ENCODE results near the gene IMMP1L.

GRCh38 chr11:31443802-31444201 lies 65.6 kb downstream of the IMMP1L start:
- TF ChIP-seq CTCF (IDR thresholded peaks at IDR 0.05; ENCODE audit: control extremely low read depth in 1 of 3, insufficient read depth in 1 of 3, low read depth in 1 of 3, low read length in 3 of 3) = no peak
- no peak for TF ChIP-seq CBX8 (IDR thresholded peaks at IDR 0.05; ENCODE audit: borderline replicate concordance, low read depth, low read length)
- no peak for TF ChIP-seq EP300 (IDR thresholded peaks at IDR 0.05; ENCODE audit: borderline replicate concordance in 1 of 2, low read depth in 2 of 2, low read length in 2 of 2)
- no peak for TF ChIP-seq RXRA (IDR thresholded peaks at IDR 0.05; ENCODE audit: insufficient read depth, low read depth, low read length)

All from H1 (cell line).